NCI-H2029 (cell line): Measurements from ENCODE around the gene EZR.

Experiments used
- DNase-seq: peaks from one replicate; lab custom pipeline; 2025; lab: John Stamatoyannopoulos, UW

The EZR gene

DNA sequence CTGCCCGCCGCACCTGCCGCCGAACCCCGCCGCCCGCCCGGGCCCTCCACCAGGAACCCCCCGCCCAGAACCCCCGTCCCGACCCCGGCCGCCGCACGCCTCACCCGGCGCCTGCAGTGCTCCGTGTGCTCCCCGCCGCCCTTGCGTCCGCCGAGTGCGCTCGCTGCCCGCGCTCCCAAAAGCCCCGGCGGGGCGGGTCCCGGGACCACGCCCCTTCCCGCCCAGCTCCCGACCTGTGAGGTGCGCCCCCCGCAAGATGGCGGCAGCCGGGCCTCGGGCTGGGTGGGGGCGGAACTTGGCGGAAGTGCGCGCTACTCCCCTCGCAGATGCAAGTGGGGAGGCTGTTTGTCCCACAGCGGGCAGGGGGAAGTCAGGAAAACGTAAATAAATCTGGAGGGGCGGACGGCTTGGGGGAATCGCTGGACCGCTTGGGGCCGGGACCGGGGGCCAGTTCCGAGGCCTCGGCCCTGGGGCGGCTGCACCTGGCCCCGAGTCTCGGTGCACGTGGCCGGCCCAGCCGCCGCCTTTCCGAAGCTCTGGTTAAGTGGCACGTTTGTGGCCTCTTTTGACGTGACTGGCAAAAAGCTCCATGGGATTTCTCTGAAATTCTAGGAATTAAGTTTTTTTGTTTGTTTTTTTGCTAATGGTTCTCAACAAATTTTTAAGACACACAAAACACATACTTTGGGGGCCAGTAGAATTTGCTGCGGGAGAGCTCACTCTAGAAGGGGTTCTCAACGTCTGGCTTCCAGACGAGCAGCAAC, at the start of gene EZR:
Gene EZR (minus strand): TSS at position 156 of the 764 bp plus-strand sequence. CDS start 1,275 bp downstream, outside the sequence.
- peak; percentile 40 for DNase-seq

DNA sequence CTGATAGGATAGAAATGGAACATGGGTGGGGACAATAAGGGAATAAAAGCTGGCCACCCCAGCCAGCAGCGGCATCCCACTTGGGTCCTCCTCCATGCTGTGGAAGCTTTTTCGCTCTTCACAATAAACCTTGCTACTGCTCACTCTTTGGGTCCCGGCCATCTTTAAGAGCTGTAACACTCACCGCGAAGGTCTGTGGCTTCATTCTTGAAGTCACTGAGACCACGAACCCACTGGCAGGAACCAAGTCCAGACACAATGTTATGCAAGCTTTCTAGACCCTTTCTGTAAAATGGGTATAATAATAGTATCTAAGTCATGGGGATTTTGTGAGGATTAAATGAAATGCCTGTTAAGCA, 48.9 kb upstream of the EZR start:
- DNase-seq = no peak

DNA sequence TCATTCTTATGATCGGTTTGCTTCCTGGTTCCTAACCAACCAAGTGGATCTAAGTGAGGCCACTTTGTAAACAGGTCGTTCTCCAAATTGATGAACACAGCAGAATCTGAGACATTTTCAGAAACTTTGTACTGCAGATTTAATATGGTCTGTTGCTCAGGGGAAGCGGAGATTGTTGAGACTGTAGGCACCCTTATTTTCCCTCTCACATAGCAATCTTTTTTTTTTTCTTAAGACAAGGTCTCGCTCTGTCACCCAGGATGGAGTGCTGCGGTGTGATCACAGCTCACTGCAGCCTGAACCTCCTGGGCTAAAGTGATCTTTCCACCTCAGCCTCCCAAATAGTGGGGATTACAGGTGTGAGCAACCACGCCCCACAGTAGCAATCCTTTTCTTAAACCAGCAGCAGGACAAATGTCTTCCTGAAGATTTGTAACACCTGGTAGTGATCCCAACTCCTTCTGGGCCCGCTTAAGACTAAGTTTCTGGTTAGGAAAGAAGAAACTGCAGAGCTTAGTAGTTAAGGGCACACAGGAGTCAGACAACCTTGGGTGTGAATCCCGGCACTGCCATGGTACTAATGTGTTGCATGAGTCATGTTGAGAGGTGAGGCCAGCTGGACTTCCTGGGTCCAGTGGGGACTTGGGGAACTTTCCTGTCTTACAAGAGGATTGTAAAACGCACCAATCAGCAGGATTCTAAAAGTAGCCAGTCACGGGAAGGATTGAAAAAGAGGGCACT, 48.4 kb upstream of the EZR start:
- DNase-seq = no peak

DNA sequence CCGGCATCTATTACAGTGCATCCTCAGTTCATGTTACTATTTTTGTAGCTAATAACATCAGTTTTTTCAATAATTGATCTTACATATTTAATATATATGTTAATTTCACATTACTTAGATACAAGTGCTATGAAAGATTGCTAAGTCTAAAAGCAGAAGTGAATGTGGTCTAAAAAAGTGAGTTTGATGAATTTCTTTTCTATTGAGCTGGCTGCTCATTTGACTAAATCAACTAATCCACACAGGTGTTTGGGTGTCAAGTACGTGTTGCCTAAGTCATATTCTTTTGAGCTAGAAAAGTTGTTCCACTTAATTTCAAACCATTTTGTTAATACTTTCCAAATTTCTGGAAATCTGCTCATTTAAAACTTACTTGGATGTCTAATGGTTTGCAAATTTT, 46.6 kb upstream of the EZR start:
- no peak for DNase-seq

DNA sequence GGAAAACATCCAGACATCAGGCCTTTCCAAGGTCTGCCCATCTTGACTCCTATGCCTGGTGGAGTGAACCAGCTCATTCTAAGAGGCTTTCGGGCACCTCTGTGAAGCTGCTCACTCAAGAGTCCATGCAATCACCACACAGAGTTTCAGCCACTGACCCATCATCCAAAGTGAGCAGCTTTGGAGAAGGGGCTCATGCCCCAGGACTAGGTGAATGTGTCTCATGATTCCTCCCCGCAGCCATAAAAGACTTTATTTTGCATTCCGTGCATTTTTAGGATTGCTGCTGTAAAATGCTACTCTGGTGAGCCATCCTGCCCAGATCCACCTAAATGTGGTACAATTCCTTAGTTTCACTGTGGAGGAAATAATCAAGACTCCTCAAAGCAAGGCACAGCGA, 44.5 kb upstream of the EZR start:
- no peak for DNase-seq

DNA sequence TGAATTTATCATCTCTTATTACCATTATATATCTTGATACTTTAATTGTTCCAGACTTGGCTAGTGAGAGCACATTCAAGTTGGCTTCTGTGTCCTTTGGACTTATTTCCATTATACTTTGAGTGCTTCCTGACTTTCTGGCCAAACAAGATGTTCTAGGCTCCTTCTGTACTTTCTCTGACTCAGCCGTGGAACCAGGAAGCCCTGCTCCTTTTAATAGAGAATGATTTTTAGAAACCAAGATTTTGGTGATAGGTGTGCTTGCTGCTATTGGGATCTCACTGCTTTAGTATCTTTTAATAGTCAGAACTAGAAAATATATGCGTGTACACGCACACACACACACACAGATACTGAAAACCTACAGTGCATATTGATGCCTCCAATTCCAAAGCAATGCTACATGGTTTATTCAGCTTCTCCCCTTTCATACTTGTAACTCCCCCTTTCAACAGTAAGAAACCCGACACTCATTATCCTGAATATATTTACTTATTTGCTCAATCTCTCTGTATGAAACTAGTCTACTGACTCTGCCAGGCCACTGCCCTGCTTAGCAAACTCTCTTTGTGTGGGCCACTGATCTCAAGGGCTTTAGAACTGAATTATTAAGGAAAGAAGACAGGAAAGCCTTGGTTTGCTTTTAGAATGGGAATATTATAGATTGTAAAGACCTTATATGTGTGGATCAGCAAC, 42.7 kb upstream of the EZR start:
- DNase-seq = peak; percentile 80

DNA sequence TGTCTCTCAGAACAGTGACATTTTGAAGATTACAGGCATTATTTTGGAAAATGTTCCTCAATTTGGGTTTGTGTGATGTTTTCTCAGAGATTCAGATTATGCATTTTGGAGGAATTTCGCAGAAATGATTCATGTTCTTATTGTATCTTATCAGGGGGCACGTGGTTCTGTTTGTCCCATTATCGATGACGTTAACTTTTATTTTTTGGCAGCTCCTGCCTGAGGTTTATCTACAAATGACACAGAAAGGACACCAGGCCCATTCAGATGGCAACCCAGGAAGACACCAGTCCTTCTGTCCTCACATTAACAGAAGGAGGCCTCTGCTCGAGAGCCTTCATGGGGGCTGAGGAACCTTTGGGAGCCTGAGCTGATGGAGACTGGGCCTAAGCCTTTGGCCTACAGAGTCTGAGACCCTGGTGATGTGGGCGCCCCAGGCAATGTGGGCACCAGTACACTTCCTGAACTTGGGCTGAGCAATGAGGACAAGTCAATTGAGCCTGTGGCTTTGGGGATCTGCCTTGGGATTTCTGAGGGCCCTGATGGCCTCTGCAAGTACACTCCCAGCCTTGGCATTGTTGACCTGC, 41.2 kb upstream of the EZR start:
- DNase-seq = no peak

DNA sequence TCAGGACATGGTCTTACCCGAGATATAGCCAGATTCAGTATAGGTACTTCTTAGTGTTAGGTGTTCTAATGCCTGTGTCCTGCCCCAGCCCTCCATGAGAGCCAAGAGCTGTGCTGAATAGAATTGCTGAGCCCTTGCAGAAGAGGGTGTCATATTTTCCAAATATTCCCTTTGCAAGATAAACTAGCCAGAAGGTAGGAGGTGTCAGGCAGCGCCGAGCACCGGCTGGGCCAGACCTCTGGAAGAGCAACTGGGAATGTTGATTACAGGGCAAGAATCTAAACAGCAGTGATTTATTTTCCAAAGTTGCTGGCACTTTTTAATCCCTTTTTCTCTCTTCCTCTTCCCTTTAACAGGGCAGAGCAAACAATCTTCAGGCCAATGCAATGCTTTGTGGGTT, 37.1 kb upstream of the EZR start:
- DNase-seq = no peak

DNA sequence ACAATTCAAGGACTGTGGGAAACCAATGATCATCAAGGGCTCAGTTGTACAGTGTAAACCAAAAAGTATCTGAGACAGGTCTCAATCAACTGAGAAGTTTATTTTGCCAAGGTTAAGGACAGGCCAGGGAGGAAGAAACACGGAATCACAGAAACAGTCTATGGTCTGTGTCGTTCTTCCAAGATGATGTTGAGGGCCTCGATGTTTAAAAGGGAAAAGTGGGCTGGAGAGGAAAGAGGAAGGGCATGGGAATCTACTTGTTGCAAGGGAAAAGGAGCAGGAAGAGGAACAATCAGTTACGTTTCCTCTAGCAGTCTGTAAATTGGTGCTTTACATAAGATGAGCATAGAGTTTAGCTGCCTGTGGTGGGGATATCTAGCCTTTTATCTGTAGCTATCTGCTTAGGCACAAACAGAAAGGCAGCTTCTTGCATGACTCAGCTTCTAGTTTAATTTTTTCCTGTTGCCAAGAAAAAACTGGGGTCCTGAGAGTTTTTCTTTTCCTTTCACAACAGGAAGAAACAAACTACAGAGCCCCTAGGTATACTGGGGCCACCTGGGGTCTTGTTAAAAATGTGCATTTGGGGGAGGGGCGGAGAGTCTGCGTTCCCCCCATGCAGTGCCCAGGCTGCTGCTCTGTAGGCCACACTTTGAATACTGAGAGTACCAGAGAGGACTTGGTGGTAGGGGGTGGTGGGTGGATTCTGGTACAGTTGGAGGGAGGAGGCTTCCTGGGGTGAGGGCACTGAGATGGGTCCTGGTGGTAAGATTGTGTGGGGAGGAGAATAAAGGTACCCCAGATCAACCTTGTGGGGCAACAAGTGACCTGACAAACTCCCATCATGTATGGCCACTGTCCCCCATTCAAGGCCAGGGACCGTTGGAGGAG, 35.3 kb upstream of the EZR start:
- no peak for DNase-seq

DNA sequence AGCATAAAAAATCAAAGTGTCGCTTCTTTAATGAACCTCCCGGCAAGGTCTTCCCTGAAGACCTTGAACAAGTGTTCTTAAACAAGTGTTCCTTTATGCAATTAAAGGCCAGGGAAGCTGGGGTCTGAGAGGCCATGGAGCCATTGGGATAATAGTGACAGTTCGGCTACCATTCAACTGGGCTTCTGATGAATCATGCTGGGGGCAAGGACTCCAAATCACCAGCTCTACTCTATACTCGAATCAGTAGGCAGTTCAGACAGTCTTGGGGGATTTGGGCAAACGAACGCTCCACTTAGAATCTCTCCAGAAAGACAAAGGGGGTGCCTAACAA, 34.7 kb upstream of the EZR start:
- no peak for DNase-seq

DNA sequence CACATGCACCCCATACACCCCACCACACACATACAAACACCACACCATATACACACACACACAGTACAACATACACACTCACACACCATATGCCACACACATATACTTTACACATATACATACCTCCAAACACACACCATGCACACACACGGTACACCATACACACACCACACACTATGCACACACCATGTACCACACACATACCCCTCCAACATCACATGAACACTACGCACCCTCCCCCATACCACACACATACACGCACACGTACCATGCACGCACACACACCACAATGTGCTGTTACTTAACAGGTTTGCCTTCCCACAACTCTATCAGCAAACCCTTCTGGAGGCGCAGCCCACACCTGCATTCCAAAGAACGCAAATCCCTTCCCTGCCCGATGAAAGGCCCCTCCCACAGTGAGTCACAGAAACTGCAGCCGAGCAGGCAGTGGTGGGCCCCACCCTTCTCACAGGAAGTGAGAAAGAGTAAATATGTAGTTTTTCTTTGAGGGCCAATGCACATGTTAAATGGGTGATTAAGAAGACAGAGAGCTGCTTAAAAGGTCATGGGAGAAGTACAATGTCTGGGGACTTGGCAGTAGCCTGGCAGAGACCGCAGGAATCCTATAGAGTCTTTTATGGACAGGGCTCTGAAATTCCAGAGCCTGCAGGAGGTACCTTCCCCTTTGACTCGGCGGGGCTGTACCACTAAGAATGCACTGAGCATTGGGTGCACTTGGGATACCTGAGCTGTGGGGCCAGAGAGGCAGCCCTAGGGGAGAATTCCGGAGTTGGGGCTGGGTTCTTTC, 34.1 kb upstream of the EZR start:
- DNase-seq = peak; percentile 72

DNA sequence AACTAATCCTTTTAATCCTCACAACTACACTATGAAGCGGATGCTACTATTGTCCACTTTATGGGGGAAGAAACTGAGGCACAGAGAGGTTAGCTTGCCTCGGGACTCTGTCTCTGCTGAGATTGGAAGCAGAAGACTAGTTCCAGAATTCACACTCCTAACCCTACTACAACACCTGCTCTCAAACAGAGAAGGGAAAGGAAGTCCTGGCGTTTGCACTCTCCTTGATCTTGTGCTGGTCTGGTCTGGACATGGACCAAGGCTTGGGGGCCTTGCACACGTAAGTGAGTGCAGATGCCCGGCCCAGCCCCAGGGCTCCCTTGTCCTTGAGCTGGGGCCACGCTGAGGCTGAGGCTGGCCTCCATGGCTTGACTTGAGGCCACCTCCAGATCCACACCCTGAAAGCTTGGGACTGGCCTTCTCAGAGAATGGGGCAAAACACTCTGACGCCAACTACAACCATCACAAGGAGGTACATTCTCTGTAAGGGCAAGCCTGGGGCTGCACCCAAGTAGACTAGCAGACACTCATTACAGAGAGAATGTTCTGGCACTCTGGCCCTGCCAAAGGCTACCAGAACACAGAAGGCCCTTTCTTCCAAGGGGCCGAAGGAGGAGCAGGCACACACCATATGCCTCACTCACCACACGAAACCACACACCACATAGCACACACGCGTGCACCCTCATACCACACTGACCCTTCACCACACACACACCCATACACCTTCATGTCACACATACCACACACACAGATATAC, 33.3 kb upstream of the EZR start:
- no peak for DNase-seq

DNA sequence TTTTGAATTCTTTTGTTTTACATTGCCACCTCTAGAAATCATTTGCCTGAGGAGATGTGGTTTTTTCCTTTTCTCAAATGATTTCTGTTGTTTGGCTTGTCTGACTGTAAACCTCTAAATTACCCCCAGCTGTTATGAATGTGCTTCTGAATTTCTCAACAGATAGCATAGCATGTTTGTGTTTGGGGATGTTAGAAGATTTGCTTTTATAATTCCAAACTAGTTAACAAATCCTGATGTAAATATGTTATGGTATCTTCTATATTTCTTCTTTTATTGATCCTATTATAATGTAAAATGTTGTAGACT, 31.6 kb upstream of the EZR start:
- DNase-seq = no peak

DNA sequence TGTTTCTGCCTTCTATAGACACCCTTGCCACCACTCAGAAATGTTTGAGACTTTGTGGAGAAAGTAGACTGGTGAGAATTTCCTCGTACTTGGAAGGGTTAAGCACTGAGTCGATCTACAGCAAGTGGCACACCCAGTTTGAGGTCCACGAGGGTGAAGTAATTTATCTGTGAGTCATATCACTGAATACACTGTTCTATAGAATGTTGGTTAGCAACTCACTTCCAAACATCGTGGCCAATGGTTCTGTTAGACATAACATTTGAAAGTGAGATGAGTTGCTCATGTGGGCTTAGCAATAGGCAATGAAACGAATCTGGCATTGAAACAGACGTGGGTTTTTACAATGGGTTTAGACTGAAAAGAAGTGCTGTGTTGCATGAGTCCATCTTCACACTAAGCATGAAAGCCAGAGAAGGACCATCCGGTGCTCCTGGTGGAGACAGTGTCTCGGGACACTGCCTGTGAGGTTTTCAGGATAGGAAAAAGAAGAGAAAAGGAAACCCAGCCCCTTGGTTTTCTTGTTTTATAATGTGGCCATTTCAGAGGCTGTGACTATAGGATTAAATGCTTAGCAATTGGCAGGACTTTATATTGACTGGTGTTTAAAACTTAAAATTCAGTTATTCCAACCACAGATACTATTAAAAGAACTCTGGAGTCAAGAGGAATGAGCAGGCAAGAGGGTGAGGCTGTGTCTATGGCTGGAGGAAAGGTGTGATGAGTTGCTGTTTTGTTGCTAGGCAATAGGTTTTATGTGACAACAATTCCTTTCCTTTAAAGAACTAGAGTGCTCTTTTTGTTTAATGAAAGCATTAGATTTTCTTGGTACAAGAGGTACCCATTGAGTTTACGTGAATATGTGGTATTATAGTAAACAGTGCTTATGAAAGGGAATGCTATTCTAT, 31.0 kb upstream of the EZR start:
- DNase-seq = peak; percentile 81

DNA sequence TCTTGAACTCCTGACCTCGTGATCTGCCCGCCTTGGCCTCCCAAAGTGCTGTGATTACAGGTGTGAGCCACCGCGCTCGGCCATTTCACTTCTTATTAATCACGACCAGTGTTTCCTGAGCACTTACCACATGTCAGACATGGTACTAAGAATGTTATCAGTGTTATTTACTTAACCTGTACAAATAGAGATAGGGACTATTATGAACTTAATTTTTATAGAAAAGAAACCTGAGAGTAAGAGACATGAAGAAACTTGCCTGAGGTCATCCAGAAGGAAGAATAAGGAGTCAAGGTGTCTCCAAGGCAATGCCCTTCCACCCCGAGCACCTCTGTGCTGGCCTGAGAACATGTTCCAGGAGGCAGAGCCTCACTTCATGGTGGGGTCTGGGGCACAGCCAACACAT, 29.3 kb upstream of the EZR start:
- no peak for DNase-seq

DNA sequence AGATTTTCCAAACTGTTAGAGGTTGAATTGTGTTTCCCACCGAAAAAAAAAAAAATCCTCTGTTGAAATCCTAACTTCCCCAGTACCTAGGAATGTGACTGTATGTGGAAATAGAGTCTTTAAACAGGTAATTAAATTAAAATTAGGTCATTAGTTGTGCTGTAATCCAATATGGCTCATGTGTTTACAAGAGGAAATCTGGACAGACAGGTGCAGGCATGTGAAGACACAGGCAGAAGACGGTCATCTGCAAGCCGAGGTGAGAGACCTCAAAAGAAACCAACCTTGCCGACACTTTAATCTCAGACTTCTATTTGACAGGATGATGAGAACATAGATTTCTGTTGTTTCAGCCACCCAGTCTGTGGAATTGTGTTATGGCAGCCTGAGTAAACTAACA, 28.6 kb upstream of the EZR start:
- no peak for DNase-seq

DNA sequence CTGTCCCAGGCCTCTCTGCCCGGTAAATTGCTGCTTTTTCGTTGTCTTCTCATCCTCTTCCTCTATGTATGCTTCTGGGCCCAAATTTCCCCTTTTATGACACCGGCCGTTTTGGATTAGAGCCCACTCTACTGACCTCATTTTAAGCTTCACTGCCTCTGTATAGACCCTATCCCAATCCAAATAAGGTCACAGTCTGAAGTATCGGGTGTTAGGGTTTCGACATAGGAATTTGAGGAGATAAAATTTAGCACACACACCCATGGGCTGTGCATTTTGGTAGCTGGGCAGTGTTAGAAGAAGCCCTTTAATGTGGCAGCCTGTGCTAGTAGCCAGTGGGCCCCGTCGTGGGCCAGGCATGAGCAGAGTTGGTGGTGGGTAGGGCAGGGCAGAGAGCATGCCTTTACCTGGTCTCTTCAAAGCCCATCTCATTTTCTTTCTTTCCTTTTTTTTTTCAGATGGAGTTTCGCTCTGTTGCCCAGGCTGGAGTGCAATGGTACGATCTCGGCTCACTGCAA, 27.9 kb upstream of the EZR start:
- peak; percentile 52 for DNase-seq

DNA sequence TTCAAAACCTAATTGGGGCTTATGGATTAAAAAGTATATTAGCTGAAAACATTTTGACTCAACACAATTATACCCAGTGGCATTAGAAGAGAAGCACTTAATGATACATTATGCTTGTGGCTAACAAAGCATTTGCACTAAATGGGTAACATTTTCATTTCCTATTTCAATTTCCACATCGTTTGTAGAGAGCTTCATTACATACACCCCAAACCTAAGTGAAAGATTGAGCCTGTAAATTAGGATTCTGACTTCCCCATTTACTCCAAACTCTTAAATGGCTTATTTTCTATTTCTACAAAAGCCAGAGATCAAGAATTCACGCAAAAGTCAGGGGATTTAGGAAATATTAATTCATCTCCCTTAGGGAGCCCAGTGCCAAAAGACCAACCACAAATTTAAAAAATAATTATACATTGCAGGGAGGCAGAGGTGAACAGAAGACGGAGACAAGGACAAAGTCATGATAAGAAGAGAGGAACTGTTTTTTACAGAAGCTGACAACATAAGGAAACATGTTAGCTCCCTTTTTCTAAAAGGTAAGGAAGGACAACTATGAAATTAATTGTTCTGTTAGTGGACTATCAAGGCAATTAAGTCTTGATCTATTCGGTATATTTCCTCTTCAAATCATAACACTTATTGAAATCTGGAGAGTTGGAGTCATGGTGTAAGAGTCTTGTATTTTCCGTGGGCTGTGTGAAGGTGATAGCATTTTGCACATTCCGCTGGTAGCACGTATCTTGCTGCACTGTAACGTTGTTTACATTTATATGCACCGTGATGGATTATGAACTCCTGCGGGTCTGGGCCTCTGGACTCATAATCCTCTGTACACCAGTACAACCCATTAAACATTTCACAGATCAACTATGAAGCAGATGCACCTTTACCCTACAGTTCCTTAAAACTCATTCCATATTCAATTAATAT, 24.8 kb upstream of the EZR start:
- DNase-seq = no peak
